HCEC 1CT (cell line): ENCODE measurements around the gene TMEM178B.
"Not testable (repeated sequence)": the region's sequence is repeated elsewhere in the genome, so short reads cannot be mapped to it uniquely, and the experiment has no call there.

Source experiments
- DNase-seq: peaks from one replicate; pipeline ENCODE4 v3.0.0-alpha.2; 2017

Gene TMEM178B

DNA sequence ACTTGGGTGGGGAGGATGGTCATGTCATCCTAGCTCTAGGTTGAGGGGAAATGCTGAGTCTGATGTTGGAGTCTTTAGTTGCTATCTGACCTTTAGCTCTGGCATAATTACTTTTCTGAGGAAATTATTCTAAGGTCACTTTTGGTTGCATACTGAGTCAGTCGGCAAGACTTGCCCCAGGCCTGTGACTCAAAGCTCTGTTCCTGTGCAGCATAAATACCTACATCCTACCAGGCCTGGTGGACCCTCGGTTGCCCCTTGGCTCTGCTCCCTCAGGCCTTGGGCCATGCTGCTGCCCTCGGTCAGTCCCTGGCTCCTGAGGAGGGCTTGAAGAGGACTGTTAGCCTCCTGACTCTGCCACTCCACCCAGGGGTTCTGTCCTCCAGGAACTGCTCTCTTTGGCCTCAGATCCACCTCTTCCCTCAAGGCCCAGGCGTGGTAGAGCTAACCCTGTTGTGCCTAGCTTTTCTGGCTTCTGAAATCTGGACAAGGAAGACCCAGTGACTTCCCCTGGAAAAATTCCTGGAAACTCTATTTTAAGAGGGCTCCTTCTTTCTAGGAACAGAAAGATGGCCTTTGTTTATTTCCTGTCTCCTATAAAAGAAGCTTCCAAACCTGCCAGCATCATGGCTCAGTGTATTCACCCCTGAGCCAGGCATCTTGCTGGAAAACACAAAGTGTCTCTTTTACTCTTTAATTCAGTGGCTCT, 71.2 kb downstream of the TMEM178B start:
- no peak for DNase-seq

DNA sequence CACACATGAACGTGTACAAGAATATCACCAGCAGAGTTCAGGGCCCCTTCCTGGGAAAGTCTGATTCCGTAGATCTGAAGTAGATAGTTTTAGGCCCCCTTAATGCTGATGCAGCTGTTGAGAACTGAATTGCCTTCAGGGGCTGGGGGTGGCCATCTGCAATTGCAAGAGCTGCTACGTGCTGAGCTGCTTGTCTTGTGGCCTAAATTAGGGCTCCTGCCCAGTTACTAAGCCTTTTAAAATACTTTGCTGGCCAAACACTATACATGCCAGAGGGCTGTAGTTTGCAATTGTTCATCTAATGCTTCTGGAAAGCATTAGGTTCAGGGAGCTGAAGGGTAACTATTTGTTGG, 71.7 kb downstream of the TMEM178B start:
- no peak for DNase-seq

DNA sequence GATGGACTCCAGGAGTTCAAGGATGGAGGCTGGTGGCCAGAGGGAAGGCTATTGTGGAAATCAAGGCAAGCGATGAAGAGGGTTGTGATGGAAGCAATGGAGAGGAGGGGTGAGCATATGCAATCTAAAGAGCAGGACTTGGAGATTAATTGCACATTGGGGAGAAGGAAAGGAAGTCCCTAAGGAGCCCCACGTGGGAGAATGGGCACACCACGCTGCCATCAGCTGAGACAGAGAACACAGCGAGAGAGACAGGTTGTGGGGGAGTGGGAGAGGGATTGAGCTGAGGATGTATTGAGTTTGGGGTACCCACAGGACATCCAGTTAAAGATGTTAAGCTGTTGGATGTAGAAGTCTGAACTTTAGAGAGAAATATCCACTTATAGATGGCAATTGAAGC, 73.6 kb downstream of the TMEM178B start:
- DNase-seq: no peak

DNA sequence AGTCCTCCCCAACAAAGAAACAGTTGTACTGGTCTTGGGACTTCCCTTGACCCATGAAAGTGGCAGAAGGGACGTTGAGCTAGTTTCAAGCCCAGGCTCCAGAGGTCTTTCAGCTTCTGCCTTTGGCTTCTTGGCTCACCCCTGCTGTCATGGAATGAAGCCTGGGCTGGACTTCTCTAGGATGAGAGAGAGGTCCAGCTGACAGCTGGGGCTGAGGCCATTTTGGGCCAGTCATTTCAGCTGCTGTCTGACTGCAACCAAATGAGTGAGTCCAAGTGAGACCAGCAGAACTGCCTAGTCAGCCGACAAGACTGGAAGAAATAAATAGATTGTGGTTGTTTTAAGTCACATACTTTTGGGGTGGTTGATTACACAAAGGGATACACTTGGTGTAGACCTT, 76.6 kb downstream of the TMEM178B start:
- DNase-seq: no peak

DNA sequence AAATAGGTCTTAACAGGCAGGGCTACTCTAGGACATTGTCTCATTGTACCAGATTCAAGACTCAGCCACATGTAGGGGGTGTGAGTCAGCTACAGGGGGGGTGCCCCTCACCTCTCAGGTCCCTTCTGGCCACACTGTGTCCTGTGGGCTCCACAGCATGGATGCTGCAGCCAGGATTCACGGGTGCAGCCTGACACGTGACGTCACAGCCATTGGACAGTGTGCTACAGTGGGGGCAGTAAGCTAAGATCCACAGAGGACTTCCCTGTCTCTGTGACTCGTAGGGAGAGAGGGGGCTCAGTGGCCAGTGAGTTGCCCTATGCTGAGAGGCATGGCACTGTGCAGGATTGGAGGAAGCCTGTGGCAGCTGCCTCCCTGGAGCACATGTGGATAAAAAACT, 77.9 kb downstream of the TMEM178B start:
- no peak for DNase-seq

DNA sequence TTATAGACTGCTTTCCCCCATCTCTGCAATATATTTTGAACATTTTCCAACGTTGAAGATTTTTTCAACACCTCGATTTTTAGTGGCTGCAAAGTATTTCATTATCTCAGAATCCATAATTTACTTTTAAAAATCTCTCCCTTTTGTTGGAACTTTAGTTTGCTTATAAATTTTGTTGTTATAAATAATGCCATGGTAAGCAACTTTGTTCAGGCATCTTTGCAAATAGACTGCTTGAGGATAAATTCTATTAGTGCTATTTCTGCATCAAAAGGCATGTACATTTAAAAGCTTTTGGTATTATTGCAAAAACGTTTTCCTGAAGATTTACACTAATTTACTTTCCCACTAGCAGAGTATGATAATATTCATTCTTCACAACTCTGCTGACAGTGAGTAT, 79.4 kb downstream of the TMEM178B start:
- no peak for DNase-seq

DNA sequence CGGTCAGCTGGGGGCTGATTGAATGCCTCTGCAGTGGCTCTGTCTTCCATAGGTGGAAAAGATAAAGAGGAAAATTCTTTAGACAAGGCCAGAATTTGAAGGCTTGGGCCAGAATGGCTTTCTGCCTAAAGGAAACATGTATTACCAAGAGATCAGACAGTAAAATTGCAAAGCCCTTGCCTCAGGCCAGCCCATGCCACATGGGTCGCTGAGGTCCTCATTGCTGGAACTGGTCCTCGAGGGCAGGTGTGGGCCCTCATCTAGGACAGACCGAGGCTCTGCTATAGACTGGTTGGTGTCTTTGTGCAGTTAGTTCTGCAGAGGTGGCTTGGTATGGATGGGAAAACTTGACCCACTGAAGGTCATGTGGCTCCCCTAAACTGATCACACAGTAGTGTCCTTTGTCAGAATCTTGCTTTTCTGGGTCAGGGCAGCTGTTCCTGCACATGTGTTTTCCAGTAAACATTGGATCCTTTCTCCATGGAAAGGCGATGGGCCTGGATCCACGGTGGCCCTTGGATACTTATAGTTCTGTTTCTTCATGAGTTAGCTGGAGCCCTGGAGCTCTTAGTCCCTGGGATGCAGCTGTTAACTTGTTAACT, 80.4 kb downstream of the TMEM178B start:
- no peak for DNase-seq

DNA sequence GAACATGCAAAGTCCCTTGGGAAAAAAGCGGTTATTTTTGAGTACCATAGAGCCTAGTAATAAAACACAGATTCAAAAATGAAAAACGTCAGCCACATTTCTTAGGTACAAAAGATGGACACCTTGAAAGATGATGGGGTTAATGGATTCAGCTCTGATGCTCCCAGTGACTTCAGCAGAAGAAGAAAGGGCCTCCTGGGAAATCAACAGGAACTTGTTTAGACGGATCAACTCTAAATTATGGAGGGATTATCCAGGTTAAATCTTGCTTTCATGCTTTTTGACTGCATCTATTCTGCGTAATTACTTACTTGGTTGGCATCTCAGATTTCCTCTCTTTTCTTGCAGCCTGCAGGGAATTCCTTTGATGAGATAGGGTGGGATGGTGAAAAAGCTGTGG, 82.5 kb downstream of the TMEM178B start:
- no peak for DNase-seq

DNA sequence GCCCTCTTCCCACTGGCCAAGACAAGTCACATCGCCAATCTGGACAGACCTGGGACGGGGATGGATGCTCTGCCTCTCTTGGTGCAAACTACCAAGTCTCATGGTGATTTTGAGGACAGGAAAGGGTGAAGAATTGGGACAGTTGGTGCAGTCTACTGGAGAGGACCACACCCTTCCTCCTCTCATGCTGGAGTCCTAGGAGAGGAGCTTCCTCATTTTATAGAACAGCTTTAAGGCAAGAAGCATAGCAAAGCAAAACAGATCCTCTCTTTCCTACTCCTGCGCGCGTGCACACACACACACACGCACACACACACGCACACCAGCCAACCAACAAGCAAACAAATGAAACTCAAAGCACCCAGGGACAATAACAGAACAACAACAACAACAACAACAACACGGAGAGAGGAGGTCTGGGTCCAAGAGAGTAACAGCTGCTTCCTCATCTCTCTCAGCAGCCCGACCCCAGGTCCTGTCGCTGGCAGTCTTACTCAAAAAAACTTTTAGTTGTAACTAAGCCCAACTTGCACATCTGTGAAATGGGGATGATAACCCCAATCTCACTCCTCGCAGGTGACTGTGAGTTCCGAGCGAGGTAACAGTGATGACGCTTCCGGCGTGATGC, 83.4 kb downstream of the TMEM178B start:
- DNase-seq: no peak

DNA sequence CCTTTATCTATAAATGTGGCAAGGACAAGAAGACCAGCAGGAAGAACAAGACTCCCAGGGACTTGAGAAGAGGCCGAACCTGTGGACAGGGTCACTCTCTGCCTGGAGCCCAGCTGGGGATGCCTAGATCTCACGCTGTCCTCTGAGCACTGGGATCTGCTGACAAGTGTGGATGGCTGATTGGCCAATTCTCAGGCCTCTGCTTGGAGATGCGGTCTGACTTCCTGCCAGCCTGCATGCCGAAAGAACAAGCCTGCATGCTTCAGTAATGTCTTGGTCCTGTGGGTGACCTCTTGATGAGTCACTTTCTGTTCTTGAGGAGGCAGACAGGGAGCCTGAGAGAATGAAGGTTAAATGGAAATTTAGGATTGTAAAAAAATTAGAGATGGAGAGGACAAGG, 84.7 kb downstream of the TMEM178B start:
- peak; percentile 93 for DNase-seq

DNA sequence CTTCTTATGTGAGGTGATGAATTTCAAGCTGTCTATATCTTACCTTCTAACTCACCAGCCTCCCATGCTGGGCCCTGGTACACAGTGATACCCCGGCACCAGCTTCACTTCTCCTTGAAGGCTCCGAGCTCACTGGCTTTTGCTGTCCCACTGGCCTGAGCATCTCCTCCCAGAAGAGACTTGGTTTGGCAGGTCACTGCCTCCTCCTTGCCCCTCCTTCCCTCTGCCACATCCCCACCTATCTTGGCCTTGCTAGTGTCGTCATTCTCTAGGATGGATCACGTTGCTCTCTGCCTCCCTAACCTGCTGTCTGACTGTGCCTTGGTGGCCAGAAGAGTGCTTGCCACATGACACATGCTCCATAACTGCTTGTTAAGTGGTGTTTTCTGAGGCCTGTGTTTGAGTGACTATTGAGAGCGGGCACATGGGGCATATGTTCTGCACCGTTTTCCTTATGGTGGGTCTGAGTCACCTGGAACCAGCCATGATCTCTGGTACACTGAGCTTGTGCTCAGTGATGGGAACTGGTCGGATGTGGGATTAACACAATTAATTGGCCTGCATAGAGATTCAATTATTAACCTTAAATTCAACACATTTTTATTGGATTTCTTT, 86.5 kb downstream of the TMEM178B start:
- no peak for DNase-seq

DNA sequence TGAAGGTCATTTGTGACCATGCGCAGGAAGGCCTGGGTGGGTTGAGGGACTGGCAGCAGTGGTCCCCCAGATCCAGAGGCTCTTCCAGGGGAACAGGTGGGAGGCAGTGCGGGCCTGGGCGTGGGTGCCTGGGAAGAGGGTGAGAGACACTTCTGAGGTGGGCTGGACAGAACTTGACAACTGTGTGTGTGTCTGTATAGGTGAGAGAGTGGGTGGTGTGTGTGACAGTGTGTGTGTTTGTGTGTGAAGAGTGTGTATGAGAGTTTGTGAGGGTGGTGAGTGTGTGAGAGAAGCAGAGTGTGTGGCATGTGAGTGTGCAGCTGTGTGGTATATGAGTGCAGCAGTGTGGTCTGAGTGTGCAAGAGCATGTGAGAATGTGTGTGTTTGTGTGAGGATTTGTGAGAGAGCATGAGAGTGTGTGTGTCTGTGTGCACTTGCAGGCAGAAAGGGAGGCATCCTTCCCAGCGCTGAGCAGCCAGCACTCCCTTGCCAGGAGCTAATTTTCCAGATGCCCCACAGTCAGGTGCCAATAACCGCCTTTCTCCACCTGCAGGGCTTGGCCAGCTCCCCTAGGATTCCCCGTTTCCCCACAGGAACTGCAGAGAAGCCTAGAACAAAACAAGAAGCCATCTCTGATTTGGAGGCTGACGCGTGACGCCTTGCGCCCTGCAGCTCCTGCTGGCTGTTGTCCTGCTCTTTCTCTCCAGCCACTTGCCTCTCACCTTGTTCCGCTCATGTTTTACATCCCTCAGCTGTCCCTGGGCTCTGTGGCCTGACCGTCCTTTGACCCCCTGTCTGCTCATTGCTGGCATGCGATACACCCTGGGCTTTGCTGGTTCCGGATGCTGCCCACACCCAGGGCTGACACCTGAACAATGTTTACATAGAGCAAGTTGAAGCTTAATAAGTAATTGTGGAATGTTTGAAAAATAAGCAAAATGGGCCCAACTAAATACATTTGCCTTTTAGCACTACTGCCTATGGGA, 88.0 kb downstream of the TMEM178B start:
- no peak for DNase-seq

DNA sequence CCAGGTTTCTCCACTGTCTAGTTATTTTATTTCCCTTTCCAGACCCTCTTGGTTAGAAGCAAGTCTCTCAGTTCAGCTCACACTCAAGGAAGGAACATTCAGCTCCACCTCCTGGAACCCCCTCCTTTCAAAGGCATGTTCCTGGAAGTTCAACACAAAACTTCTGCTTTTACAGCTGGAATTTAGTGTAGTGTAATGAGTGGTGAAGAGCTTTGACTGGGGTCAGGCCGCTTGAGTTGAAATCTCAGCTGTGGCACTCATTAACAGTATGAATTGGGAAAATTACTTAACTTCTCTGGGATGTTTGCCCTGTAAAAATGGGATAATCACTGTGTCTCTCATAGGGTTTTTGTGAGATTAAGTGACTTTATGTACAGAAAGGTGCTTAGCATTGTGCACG, 91.7 kb downstream of the TMEM178B start:
- DNase-seq: no peak

DNA sequence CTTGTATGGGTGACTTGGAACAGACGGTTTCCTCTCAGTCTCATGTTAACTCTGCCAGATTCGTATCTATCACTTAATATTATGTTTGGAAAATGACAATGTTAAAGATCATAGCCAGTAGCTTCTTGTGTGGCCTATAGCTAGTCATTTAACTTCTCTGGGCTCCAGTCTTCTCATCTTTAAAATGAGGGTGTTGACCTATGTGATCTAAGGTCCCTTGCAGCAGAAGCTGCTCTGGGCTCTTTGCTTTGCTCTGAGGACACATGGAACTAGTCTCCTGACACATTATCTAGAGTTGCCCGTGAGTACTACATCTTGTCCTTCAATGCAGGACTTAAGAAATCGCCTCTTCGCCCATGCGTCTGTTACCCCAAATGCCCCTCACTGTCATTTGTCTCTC, 93.1 kb downstream of the TMEM178B start:
- DNase-seq: no peak

DNA sequence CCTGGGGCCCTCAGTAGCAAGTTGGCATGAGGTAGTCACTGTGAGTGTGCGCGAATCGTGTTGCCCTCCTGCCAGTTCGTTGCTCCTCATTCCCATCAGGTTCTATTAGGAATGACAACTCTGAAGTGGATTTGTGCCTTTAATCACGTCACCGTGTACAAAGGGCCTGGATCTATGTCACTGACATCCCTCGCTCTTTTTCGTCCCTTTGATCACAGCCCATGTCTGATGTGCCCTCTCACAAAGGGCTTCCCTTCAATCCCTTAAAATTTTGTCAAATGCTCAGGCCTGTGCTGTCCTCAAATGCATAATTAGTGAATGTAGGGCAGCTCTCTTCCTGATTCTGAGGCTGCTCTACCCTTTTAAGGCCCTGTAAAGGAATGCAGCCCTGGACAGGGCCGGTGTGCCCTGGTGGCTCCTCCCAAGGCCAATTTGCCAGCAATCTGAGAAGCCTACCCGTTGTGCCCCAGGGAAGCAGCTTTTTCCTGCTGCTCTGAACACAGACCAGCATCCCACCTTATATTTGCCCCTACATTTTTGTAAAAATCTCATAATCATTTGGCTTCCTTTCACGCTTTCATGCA, 93.6 kb downstream of the TMEM178B start:
- no peak for DNase-seq

DNA sequence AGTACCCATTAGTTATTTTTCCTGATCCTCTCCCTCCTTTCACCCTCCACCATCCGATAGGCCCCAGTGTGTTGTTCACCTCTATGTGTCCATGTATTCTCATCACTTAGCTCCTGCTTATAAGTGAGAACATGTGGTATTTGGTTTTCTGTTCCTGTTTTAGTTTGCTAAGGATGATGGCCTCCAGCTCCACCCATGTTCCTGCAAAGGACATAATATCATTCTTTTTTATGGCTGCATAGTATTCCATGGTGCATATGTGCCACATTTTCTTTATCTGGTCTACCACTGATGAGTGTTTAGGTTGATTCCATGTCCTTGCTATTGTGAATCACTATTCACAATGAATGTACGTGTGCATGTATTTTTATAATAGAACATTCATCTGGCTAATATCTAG, 95.3 kb downstream of the TMEM178B start:
- not testable (repeated sequence) for DNase-seq

DNA sequence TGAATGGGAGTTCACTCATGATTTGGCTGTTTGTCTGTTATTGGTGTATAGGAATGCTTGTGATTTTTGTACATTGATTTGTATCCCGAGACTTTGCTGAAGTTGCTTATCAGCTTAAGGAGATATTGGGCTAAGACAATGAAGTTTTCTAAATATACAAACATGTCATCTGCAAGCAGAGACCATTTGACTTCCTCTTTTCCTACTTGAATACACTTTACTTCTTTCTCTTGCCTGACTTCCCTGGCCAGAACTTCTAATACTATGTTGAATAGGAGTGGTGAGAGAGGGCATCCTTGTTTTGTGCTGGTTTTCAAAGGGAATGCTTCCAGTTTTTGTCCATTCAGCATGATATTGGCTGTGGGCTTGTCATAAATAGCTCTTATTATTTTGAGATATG, 101.9 kb downstream of the TMEM178B start:
- DNase-seq: not testable (repeated sequence)

DNA sequence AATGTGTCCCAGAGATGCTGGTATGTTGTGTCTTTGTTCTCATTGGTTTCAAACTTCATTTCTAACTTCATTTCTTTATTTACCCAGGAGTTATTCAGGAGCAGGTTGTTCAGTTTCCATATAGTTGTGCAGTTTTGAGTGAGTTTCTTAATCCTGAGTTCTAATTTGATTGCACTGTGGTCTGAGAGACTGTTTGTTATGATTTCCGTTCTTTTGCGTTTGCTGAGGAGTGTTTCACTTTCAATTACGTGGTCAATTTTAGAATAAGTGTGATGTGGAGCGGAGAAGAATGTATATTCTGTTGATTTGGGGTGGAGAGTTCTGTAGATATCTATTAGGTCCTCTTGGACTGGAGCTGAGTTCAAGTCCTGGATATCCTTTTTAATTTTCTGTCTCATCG, 103.3 kb downstream of the TMEM178B start:
- DNase-seq: not testable (repeated sequence)

DNA sequence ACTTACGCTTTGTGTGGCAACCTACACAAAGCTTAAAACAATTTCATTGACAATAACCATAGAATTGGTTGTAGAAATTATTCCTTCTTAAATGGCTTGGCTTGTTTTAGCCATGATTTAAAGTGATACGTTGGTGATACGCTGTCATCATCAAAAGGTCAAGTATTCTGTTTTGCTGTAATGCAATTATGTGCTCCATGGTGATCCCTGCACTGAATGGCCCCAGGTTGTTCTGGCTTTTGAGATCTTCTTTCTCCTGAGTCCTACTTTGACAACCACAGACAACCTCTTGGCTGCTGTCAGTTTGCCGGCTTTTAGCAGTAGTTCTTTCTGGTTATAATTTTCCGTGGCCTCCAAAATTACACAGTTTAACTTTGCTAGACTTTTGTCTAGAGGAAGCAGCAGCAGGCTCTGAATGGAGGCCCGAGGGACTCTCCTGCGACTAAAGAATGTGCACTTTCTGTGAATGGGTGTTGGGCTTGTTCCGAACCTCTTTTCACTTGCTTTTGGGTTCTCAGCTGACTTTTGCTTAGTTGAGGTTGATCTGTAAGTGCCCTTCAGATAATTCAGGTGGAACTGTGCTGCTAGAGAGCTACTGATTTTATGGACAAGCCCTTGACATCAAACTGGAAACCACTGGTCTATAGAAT, 104.7 kb downstream of the TMEM178B start:
- DNase-seq: no peak

DNA sequence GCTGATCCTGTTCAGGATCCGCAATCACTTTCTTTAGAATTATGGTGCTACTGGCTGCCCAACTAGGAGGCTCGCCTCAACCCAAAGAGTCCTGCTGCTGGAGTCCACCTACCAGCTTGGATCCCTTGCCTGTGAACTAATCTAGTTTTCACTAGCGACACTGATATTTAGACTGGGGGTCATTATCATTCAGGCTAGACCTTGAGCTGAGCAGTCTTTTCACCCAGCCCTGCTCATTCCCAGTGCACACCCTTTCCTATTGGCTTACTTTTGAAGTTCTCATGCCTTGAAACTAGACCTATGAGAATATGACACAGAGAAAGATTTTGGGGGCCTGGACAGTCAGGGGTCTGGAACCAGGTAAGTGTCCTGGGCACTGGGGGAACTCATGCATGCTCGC, 107.9 kb downstream of the TMEM178B start:
- DNase-seq: no peak

DNA sequence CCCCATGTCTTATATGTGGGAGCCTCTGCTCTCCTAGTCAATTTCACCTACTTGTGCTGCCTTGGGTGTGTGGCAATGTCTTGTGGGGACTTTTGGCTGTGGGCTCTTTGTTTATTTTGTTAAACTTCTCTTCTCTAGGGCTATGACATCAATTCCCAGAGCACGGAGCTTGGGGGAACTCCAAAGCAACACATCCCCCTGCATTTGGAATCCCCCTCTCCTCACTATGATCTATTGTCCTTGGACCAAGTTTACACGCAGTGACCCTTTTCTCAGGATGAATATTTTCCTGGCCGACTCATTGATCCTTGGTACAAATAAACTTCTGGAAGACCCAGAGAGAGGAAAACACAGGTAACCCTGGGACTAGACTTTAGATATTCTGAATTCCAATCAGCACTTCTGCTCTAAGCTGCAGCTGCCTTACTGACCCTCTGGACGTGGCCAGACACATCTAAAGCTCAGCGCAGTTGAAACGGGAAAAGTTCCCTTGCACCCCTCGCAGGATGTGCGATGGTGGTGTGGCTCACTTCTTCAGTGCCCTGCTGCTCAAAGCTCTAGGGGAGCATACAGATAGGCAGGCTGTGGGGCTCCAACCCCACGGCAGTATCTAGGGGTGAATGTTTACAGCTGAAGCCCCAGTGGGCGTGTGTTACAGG, 110.8 kb downstream of the TMEM178B start:
- DNase-seq: no peak
